Measurements from ENCODE around the gene SAMD4B.

The SAMD4B gene, protein sequence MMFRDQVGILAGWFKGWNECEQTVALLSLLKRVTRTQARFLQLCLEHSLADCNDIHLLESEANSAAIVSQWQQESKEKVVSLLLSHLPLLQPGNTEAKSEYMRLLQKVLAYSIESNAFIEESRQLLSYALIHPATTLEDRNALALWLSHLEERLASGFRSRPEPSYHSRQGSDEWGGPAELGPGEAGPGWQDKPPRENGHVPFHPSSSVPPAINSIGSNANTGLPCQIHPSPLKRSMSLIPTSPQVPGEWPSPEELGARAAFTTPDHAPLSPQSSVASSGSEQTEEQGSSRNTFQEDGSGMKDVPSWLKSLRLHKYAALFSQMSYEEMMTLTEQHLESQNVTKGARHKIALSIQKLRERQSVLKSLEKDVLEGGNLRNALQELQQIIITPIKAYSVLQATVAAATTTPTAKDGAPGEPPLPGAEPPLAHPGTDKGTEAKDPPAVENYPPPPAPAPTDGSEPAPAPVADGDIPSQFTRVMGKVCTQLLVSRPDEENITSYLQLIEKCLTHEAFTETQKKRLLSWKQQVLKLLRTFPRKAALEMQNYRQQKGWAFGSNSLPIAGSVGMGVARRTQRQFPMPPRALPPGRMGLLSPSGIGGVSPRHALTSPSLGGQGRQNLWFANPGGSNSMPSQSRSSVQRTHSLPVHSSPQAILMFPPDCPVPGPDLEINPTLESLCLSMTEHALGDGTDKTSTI

GRCh38 chr19:39341719-39342604 lies at the start of gene SAMD4B:
Gene SAMD4B (plus strand): TSS chr19:39342421. CDS start chr19:39356894, 14,473 bp downstream.
- in situ Hi-C loops (cut with HindIII; ENCODE audit: low sequenced_read_pairs): no loop called here
- TF ChIP-seq CTCF (IDR thresholded peaks at IDR 0.05; ENCODE audit: low read depth, low read length): peak; percentile 59
- H3K4me3 ChIP-seq (ENCODE audit: low read depth, low read length): peak within 1 kb of the TSS; percentile 94
- DNase-seq (ENCODE audit: low read depth, low spot score): peak; percentile 98

DNA sequence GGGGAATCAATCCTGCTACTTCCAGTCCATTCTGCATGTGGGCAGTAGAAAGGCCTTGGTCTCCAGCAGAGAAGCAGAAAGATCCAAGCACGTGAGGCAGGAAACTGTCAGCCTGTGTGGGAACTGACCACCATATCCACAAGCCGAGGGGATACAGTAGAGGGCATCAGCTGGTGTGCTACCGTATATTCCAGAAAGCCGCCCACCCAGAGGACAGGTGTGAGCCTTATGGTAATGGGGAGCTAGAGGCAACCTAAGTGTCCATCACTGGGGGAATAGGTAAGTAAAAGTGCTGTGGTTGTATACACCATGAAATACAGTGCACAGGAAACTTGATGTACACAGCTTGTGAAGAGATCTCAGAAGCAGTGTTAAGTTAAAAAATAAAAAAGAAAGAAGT lies 48.8 kb upstream of the SAMD4B start:
- TF ChIP-seq CTCF (IDR thresholded peaks at IDR 0.05; ENCODE audit: low read depth, low read length): no peak
- in situ Hi-C loops (cut with HindIII; ENCODE audit: low sequenced_read_pairs): no loop called here
- no peak for DNase-seq (ENCODE audit: low read depth, low spot score)
- H3K4me3 ChIP-seq (ENCODE audit: low read depth, low read length): no peak overlapping the region

DNA sequence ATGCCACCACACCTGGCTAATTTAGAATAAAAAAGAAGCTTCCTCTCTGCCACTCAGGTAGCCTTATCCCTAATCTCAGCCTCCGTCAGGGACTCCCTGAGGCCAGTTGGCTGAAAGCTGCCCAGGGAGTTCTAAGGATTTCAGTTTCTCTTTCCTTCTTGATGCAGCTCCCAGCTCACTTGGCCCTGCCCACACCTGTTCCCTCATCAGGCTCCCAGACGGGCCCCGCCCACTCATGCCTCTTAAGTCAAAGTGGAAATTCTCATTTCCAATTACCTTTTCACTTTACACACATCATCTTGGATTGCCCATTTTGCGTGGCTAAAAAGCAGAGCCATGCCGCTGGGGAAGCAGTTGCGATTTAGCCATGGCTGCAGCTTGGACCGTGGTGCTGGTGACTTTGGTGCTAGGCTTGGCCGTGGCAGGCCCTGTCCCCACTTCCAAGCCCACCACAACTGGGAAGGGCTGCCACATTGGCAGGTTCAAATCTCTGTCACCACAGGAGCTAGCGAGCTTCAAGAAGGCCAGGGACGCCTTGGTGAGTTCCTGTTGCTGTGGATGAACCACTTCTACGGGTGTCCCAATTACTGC lies 46.1 kb upstream of the SAMD4B start, which contains the start of gene IFNL1:
Gene IFNL1, plus strand, starts transcription at position 353 of the 591 bp plus-strand sequence. Its CDS starts 15 bp downstream, at position 368.
- no peak for DNase-seq (ENCODE audit: low read depth, low spot score)
- TF ChIP-seq CTCF (IDR thresholded peaks at IDR 0.05; ENCODE audit: low read depth, low read length): no peak
- in situ Hi-C loops (cut with HindIII; ENCODE audit: low sequenced_read_pairs): no loop called here

GRCh38 chr19:39296906-39297305 lies 45.3 kb upstream of the SAMD4B start:
- DNase-seq (ENCODE audit: low read depth, low spot score): no peak
- in situ Hi-C loops (cut with HindIII; ENCODE audit: low sequenced_read_pairs): no loop called here
- TF ChIP-seq CTCF (IDR thresholded peaks at IDR 0.05; ENCODE audit: low read depth, low read length): no peak
- no peak overlapping the region for H3K4me3 ChIP-seq (ENCODE audit: low read depth, low read length)

More for the DNA sequence above, 46.1 kb upstream of the SAMD4B start, which contains the start of gene IFNL1:
- H3K4me3 ChIP-seq (ENCODE audit: low read depth, low read length): no peak within 1 kb of the TSS

DNA sequence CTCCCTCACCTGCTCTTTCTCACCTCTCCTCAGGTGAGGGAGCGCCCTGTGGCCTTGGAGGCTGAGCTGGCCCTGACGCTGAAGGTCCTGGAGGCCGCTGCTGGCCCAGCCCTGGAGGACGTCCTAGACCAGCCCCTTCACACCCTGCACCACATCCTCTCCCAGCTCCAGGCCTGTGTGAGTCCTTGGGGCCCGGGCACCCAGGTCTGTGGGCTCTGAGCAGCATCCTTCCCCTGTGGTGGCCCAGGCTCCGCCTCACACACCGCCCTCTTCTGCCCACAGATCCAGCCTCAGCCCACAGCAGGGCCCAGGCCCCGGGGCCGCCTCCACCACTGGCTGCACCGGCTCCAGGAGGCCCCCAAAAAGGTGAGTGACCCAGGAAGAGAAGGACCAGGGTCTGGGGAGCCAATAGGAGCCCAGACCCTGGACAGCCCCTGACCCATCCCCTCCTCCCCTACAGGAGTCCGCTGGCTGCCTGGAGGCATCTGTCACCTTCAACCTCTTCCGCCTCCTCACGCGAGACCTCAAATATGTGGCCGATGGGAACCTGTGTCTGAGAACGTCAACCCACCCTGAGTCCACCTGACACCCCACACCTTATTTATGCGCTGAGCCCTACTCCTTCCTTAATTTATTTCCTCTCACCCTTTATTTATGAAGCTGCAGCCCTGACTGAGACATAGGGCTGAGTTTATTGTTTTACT lies 44.1 kb upstream of the SAMD4B start:
- H3K4me3 ChIP-seq (ENCODE audit: low read depth, low read length): no peak overlapping the region
- TF ChIP-seq CTCF (IDR thresholded peaks at IDR 0.05; ENCODE audit: low read depth, low read length): no peak
- in situ Hi-C loops (cut with HindIII; ENCODE audit: low sequenced_read_pairs): no loop called here
- DNase-seq (ENCODE audit: low read depth, low spot score): no peak

Measured in astrocyte of the spinal cord (primary cell).